GM19438 (cell line): ENCODE results near the gene PAX3.
"Not testable (repeated sequence)": the region's sequence is repeated elsewhere in the genome, so short reads cannot be mapped to it uniquely, and the experiment has no call there.

Experiments used
- ATAC-seq: cut with Tn5 transposase; IDR thresholded peaks from one replicate; pipeline ENCODE4 v1.9.1; 2021; ENCODE audit warnings: low read depth; ENCODE audit not compliant: unreplicated experiment

Gene PAX3

DNA sequence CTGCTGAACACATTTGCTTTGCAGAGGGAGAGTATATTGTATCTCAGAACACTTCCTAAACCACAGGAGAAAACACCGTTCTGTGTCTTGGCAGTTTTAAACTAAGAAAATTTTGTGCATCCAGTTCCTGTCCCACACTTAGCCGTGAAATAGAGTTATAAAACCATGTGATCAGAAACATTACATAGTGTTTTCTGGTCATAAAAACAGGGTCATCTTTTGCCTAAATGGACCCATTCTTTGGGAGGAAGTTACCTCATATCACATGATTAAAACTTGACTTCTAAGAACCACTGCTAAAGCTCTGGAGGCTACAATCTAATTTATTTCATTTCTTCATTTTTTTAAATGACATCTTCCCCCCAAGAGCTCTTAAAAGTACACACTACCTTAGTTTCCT, 138.7 kb downstream of the PAX3 start:
- no peak for ATAC-seq

DNA sequence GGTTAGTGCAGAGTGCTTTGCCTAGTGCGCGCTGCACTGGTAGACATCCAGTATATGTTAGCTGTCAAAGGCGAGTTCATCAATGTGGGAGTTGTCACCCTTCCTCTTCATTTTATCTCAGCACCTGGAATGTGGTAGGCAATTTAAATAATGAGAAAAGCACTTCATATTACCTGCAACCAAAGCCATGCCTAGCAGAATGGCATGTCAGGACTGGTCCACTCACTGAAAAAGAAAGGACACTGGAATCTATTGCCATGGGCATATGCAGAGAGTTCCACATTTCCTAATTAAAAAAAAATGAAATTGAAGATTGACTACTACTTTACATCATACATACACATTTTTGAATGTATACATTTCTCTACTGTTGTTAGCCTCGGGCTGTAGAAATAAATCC, 139.6 kb downstream of the PAX3 start:
- ATAC-seq, result no peak

DNA sequence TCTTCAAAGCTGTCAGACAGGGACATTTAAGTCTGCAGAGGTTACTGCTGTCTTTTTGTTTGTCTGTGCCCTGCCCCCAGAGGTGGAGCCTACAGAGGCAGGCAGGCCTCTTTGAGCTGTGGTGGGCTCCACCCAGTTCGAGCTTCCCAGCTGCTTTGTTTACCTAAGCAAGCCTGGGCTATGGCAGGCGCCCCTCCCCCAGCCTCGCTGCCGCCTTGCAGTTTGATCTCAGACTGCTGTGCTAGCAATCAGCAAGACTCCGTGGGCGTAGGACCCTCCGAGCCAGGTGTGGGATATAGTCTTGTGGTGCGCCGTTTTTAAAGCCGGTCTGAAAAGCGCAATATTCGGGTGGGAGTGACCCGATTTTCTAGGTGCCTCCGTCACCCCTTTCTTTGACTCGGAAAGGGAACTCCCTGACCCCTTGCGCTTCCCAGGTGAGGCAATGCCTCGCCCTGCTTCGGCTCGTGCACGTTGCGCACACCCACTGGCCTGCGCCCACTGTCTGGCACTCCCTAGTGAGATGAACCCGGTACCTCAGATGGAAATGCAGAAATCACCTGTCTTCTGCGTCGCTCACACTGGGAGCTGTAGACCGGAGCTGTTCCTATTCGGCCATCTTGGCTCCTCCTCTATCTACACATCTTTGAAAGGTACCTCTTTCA, 143.7 kb downstream of the PAX3 start:
- not testable (repeated sequence) for ATAC-seq
